Right lung (tissue), 5 donors: ENCODE measurements around the gene FAM184A. TPM values are rescaled to one million over a fixed set of nuclear protein-coding genes. Genes with fewer than 3 reads are reported as not detected.
"Not testable (repeated sequence)": the region's sequence is repeated elsewhere in the genome, so short reads cannot be mapped to it uniquely, and the experiment has no call there.

Source experiments
- DNase-seq, 2 donors: peaks; one replicate each; pipeline ENCODE4 v3.0.0-alpha.2; 2013
- polyA plus RNA-seq, 5 donors: library from polyadenylated mRNA; unstranded; fragments of 120-200 nt; gene quantifications; one replicate each; pipeline versions ENCODE4 v1.2.1 to v1.2.3, GENCODE V29; 2013; ENCODE audit warnings: inconsistent platforms in 1 of 5, low replicate concordance in 1 of 5; ENCODE audit not compliant: insufficient read length in 5 of 5, insufficient read depth in 1 of 5

The FAM184A gene
- polyA plus RNA-seq, 5 donors: 62.5 to 123 (median 89.6) TPM

DNA sequence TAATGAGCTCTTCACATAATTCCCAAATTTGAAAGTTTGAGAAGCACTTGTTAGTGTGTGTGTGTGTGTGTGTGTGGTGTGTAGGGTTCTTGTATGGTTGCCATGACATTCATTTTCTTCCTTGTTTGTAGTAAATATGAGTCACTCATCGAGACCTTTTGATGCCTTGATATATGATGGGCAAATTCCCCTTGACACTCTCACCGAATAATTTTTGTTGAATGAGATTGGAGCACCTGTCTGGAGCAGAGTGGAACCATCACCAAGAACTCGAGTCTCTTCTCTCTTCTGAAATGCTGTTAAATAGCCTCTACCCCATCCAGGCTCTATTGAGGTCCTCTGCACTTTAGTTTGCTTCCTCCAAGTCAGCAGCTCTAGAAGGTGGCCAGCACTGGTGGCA, 29.6 kb upstream of the FAM184A start:
- DNase-seq: no peak

DNA sequence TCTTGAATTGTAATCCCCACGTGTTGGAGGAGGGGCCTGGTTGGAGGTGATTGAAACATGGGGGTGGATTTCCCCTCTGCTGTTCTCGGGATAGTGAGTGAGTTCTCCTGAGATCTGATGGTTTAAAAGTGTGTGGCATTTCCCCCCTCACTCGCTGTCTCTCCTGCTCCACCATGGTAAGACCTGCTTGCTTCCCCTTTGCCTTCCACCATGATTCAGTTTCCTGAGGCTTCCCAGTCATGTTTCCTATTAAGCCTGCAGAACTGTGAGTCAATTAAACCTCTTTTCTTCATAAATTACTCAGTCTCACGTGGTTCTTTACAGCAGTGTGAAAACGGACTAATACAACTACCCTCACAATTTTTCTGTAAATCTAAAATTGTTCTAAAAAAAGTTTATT, 26.8 kb upstream of the FAM184A start:
- DNase-seq: no peak

DNA sequence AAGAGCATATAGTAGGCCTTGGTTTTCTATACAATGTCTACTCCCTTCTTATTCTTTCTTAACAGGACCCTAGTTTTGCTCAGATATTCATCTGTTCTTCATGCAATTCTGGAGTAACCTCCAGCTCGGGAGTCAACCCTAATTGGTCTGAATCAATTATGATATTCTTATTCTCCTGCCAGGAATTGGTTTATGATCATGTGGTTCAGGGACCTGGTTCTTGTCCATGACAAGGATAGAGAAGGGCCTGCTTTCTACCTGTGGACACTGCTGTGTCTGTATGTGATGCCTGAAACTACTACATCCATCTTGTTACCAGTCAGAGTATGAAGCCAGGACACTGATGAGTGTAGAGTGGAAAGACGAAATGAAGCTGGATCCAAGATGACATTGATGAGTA, 24.4 kb upstream of the FAM184A start:
- no peak for DNase-seq

DNA sequence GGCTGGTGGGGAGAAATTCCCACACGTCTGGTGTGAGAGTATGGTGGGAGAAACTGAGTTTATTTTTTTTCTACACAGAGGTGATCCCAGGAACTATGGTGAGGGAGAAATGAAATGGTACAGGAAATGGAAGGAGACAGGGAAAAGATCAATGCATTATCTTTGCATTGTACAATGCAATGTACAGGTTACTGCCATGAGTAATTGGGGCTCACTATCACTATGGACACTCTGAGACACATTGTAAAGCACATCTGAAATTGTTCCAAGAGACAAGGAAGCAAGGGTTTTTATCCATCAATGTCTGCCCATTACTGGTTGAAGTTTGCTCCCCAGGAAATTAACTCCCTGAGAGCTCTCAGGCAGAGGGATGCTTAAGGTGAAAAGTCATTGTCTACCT, 21.7 kb upstream of the FAM184A start:
- no peak for DNase-seq

DNA sequence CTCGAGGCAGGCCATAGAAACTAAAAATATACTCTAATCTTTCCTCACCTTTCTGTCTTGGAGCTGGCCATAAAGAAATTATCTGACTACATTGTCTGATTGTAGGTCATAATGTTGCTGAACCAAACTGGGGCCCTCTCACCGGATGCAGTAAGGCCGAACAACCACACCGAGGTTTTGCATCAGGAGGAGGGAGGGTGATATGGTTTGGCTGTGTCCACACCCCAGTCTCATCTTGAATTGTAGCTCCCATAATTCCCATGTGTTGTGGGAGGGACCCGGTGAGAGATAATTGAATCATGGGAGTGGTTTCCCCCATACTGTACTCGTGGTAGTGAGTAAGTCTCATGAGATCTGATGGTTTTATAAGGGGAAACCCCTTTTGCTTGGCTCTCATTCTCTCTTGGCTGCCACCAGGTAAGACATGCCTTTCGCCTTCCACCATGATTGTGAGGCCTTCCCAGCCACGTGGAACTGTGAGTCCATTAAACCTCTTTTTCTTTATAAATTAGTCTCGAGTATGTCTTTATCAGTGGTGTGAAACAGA, 19.4 kb upstream of the FAM184A start:
- not testable (repeated sequence) for DNase-seq

DNA sequence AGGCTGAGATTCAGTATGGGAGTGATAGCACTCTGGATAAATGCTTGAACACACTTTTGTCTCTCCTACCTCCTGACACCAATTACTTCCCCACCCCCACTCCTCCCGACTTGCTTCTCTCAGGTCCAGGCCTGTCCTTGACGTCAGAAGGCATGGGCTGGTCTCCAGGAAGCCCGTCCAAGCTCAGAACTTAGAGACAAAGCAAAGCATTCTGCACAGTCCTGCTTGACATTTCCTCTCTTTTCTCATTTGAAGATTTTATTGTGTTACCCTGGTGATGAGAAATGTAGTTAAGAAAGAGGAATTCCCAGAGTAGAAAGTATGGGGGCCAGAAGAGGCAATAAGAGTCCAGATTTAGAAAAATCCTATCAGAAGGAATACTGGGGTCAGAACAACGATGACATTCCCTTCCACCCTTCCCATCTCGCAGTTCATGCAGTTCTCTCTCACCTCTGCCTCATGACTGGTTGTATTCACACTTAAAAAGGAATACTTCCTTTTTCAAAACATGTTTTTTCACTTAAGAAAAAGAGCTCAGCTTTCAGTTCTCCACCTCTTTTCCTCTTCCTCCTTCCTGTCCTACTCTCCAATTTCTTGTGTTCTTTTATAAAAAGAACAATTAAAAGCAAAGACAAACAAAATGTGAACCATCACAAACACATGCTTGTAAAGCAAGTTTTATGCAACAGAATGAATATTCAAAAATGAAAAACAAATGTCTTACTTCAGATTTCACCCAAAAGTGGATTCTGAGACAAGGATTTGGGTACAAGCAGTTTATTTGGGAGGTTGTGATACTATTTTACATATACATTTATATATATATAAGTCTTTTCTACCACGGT, 18.5 kb upstream of the FAM184A start:
- DNase-seq: peak; percentile 74 to 76

DNA sequence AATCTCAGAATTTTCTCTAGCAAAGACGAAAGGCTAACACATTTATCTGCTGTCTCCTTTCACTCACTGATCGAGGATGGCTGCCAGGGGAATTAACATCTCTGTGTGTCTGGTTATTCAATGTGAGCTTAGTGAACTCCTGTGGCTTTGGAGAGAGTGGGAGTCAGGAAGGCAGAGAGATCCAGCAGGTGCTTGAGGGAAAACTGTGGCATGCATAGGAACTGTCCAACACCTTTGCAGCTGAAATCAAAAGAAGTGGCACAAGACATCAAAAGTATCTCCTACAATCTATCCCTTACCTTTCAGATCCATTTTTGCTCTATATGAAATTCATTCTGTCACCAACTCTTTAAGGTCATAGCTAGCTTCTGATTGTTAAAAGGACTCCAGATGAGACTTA, 11.8 kb upstream of the FAM184A start:
- DNase-seq: no peak

DNA sequence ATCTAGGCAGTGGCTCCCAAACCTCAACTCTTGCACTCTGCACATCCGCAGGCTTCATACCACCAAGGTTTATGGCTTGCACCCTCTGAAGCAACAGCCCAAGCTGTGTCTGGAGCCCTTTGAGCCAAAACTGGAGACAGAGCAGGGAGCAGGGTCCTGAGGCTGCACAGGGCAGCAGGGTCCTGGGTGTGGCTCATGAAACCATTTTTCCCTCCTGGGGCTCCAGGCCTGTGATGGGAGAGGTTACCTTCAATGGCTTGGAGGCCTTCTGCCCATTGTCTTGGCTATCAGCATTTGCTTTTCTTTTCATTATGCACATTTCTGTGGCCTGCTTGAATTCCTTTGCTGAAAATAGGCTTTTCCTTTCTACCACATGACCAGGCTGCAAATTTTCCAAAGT, 6.3 kb upstream of the FAM184A start:
- DNase-seq: no peak

DNA sequence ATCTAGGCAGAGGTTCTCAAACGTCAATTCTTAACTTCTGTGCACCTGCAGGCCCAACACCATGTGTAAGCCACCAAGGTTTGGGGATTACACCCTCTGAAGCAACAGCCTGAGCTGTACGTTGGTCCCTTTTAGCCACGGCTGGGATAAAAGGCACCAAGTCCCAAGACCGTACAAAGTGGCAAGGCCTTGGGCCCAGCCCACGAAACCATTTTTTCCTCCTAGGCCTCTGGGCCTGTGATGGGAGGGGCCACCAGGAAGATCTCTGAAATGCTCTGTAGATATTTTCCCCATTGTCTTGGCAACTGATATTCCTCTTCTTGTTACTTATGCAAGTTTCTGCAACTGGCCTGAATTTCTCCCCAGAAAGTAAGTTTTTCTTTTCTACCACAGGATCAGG, 4.5 kb upstream of the FAM184A start:
- DNase-seq: no peak

DNA sequence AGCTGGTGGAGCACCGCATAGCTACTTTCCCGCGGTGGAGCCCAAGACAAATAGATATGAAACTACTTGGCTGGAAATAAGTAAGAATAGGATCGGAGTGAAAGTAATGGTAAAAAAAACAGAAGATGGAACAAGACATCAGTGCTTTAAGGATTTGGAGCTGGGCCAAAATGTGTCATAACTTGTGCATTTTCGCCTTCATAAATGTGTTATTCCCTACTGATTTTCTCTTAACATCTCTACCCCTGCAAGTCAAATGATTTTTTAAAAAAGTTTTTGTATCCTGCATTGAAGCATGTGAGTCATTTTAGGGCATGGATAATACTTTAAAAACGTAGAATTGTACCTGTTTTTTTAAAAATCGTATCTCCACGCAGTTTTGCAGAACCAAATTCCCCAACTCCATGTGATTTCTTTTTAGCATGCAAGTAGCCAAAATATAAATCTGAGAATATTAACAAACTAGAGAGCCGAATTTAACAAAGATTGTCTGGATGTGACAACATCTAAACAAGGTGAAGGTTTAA, 882 bp upstream of the FAM184A start:
- DNase-seq: peak; percentile 56 to 61

DNA sequence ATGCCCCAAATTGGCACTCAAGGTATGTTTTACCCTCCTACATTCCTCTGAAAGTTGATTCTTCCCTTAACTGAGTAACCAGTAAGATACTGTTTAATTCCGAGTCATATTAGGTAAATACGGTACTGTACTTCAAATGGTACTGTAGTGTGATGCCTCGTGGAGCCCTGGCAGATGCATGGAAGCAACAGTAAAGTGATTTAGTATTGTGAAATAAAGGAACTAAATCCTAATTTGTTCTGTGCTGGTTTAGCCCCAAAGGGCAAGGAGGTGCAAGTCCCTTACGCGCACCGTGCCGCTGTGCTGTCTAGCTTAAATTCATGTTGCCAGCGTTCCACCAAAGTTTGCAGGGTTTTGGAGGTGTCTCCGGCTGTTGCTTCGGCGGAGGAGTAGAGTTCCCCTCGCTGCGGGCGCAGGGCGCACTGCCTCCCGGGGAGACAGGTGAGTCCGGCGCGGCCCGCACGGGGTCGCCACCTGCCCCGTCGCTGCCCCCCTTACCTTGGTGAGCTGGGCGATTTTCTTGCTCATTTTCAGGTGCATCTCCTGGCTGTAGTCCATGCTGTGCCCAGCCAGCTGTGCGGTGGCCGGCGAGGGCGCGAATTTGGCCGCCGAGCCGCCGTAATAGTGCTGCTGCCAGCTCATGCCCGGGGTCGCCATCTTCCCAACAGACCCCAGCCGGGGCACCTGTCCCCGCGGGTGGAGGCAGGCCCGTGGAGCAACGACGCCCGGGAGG, 655 bp downstream of the FAM184A start:
- peak in 1 of 2 donors; percentile 29 for DNase-seq

DNA sequence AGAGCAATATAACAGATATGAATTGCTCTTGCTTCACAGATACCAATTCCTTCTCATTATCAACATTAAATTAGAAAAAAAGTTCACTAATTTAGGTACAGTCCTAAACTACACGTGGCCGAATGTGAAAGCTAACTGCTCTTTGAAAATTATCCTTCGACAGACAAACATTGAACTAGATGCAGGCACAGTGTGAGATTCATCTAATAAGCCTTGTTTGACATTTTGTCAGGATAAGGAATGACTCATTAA, 1.1 kb downstream of the FAM184A start:
- no peak for DNase-seq

DNA sequence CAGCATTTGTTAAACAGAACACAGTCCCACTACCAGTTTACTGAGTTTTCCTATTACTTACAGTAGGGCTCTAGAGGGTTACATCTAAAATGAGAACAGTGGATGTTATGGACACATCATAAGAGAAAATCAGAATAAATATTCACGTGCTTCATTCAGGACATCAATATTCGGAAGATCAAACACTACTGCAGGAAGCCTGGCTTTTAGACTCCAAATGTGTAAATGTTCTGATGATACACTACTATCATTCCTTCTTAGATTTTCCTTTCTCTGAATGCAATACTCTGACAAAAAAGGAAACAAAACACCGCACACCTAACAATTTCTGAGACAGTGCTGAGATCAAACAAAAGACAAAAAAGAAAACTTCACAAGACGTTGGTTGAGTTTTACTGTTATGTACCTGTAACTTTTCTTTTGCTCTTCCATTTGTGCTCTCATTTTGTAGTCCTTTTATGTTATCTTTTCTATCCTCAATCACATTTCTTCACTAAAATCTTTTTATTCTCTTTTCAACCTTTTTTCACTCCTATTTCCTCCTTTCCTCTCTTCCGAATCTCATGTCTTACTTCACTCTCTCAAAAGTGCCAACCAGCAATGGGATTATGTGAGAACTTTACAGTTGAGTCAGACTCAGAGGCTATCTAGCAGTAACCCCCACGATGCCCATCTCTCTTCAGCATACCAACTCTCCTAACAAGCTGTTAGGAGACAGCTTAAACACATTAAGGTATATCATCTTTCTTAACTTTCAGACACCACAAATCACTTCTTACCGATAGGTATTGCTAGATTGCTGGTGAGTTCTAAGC, 1.7 kb downstream of the FAM184A start:
- DNase-seq: no peak

DNA sequence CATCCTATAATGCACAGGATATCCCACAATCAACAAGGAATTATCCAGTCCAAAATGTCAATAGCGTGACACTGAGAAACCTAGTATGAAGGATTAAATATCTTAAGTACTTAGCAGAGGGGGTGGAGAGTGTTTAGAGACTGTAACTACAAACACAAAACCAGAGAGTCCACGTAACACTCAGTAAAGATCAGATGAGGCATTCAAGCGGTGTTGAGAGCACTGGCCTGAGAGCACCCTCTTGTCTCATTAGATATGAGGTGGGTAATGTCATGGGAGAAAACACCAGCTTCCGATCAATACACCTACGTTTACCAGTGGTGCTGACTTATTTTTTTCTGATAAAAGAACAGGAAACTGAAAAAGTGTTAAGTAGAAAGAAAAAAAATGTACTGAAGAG, 2.3 kb downstream of the FAM184A start:
- DNase-seq: no peak

DNA sequence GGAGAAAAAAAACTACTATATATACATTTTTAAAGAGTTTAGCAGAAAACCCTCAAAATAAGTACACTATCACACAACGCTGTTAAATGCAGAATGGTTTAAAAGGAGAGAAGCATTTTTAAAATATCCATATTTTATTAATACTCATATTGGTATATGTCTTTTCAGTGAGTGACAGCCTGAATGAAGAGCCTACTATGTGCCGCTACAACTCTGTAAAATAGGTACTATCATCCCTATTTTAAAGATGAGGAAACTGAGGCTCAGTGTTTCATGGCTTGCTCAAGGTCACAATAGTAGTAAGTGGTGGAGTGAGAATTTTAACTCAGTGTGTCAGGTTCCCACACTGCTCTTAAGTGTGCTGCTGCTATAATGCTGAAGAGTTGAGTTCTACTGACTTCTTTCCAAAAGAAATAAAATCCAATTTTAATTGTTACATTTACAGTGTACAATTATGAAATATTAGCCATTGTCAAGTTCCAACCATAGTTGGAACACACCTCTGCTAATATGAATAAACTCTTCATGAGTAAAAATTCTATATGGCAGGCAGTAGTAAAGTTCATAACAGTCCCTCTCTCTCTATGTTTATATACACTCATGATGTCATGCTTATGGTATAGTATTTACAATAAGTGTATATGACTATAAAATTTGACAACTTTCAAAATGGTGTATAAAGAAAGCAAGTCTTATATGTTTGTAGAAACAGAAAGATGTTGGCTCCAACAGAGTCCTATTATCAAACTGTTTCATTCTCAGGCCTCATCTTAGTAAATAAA, 3.1 kb downstream of the FAM184A start:
- no peak for DNase-seq

DNA sequence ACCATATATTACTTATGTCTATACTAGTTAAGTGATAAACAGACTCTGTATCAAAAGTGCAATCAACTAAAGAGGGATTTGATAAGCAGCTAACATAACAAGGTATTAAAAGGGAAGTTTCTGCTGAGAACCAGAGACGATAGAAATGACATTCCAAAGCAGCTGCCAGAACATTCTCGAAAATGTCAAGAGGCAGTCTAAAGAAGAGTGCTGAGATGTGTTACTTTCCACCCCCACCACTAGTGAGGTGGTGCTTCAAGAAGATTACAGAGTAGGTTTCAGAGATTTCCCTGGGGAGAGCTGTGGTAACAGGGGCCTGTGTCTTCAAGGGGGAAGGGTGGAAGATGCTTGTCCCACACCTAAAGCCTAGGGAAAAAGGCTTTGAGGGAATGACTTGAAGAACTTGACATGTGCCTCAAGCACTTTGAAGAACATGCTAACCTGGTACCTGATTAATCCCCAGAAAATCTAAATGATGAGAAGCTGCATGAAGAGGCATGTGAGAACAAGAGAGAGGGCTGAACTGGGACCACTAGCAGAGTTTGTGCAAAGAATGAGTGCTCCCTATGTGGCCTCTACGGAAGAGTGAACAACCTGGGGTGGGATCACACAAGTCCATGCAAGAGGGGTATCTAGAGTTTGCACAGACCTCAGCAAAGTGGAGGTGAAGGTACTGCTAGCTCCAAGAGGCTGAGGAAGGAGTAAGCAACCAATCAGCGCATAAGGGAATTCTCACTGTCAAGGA, 5.0 kb downstream of the FAM184A start:
- no peak for DNase-seq

DNA sequence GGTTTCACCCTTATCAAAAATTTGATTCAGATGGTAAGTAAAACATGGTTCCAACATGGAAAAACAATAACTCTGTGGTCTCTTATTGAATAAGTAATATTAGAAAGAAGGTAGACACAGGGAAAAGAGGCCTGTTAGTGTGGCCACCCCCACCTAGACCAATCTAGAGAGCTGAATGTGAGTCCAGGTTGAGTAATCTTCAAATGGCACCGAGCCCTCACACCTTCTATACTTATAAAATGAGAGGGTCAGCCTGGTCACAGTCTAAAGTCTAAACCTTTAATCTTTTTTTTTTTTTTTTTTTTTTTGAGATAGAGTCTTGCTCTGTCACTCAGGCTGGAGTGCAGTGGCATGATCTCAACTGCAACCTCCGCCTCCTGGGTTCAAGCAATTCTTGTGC, 6.9 kb downstream of the FAM184A start:
- no peak for DNase-seq

DNA sequence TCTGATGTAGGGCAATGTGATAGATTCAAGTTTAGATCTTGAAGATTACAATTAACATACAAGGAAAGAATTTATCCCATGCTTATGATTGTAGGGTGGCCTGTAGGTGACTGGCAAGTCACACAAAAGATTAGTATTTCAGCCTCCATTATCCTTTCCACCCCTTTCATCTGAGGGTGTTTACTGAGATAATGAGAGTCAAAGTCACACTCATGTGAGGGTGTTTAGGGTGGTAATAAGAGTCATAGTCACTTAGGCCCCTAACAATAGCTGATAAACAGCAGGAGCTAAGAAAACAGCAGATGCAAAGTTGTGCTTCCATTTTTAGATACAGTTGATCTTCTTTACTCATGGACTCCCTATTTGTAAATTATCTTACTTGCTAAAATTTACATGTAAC, 11.4 kb downstream of the FAM184A start:
- no peak for DNase-seq

DNA sequence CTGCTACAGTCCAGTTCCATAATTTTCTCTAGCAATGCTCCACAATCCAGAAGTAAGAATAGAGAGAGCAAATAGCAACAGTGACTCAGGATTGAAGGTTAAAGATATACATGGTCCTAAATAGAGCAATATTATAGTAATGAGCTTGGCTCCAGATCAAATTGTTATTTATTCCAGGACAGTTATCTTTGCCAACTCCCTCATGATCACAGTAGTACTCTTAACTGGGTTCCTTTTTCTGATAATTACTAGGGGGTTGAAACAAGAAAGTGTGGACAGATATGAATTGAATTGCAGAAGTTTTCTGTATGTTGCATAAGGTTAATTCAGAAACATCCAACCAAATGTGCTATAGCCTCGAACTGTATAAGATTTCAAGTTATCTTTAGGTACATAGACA, 11.9 kb downstream of the FAM184A start:
- peak in 1 of 2 donors; percentile 23 for DNase-seq

DNA sequence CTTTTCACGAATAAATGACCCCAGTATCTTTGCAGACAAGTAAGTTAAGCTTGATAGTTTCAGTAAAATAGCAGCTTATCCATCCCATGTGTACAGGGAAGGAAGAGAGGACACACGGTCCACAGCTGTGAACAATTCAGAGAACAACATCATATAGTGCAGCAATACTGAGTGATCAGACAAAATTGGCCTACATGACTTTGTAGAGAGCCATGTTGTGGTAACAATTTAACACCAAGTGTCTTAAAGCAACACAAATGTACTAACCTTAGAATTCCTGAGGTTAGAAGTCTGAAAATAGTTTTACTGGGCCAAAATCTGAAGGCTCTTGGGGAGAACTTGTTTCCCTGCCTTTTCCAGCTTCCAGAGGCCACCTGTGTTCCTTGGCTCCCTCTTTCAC, 12.5 kb downstream of the FAM184A start:
- DNase-seq: no peak

DNA sequence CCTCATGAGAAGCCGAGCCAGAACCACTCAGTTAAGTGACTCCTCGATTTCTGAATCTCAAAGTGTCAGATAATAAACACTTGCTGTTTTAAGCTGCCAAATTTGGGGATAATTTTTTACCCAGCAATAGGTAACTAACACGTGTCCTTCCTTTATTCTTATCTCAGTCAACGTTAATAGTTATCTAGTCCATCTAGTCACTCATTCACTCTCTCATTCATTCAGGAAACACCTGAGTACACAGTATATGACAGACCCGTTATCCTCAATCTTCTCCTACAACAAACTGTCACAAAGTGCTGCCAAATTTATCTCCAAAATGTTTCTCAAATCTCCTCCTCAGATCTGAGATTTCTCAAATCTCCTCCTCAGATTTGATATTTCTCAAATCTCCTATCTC, 13.1 kb downstream of the FAM184A start:
- no peak for DNase-seq
